Neural cell (in vitro differentiated cells): ENCODE data around the gene SPCS1.

Experiments used
- EP300 ChIP-seq: fragments of 450-650 bp; conservative IDR thresholded peaks from 2 replicates; pipeline ENCODE4 v1.6.1; 2014; ENCODE audit warnings: antibody characterized with exemption, mild to moderate bottlenecking, moderate library complexity; ENCODE audit not compliant: poor library complexity, severe bottlenecking
- EZH2 ChIP-seq: fragments of 200-600, 300-800 bp; shearing (Covaris generic), sonication (generic); IDR thresholded peaks from 2 replicates; pipeline ENCODE4 v1.6.1; 2014; ENCODE audit warnings: antibody characterized with exemption, low read length, borderline replicate concordance, mild to moderate bottlenecking; ENCODE audit not compliant: insufficient read depth, poor library complexity, severe bottlenecking
- MXI1 ChIP-seq: fragments of 450-650 bp; conservative IDR thresholded peaks from 2 replicates; pipeline ENCODE4 v1.6.1; 2014; ENCODE audit warnings: antibody characterized with exemption, mild to moderate bottlenecking; ENCODE audit not compliant: poor library complexity, severe bottlenecking
- POLR2AphosphoS5 ChIP-seq: IDR thresholded peaks from 2 replicates; pipeline ENCODE4 v1.6.1; 2012
- RAD21 ChIP-seq: fragments of 450-650 bp; conservative IDR thresholded peaks from 2 replicates; pipeline ENCODE4 v1.6.1; 2014; ENCODE audit warnings: antibody characterized with exemption, mild to moderate bottlenecking, moderate library complexity
- REST ChIP-seq: IDR thresholded peaks from 2 replicates; pipeline ENCODE4 v1.6.1; 2012; ENCODE audit warnings: borderline replicate concordance
- TAF1 ChIP-seq: IDR thresholded peaks from 2 replicates; pipeline ENCODE4 v1.6.1; 2012; ENCODE audit warnings: low read depth
- TF ChIP-seq, protein P1 (sequence below): fragments of 450-650 bp; IDR thresholded peaks from 2 replicates; pipeline ENCODE4 v1.5.1; 2014; ENCODE audit warnings: antibody characterized with exemption, mild to moderate bottlenecking, moderate library complexity; ENCODE audit not compliant: poor library complexity, severe bottlenecking

DNA sequence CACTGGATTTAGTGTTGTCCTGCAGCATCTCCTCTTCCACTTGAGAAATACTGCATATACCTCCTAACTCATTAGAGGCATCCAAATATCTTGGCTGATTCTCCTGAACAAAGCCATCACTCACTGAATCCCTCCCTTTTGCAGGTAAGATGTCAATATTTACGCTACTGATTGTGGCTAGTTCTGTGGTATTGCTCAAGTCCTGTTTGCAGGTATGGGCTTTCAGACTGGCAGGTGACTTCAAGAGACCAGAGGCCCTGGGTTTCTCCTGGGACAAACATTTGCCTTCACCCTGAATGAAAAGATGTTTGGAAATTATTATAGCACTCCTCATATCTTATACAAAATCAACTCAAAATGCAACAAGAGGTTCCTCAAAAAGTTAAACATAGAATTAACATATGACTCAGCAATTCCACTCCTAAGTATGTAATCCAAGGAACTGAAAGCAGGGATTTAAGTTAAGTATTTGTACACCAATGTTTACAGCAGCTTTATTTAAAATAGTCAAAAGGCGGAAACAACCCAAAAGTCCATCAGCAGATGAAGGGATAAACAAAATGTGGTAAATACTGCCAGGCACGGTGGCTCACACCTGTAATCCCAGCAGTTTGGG lies 46.2 kb downstream of the SPCS1 start:
- TF ChIP-seq, protein P1, sequence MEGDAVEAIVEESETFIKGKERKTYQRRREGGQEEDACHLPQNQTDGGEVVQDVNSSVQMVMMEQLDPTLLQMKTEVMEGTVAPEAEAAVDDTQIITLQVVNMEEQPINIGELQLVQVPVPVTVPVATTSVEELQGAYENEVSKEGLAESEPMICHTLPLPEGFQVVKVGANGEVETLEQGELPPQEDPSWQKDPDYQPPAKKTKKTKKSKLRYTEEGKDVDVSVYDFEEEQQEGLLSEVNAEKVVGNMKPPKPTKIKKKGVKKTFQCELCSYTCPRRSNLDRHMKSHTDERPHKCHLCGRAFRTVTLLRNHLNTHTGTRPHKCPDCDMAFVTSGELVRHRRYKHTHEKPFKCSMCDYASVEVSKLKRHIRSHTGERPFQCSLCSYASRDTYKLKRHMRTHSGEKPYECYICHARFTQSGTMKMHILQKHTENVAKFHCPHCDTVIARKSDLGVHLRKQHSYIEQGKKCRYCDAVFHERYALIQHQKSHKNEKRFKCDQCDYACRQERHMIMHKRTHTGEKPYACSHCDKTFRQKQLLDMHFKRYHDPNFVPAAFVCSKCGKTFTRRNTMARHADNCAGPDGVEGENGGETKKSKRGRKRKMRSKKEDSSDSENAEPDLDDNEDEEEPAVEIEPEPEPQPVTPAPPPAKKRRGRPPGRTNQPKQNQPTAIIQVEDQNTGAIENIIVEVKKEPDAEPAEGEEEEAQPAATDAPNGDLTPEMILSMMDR: no peak
- TF ChIP-seq MXI1: no peak
- TF ChIP-seq EP300: no peak
- TF ChIP-seq EZH2: no peak
- no peak for TF ChIP-seq REST
- no peak for TF ChIP-seq RAD21
- no peak for TF ChIP-seq POLR2AphosphoS5
- no peak for TF ChIP-seq TAF1
